Measurements from ENCODE around the gene ZXDC. TPM values are rescaled to one million over a fixed set of nuclear protein-coding genes. Genes with fewer than 3 reads are reported as not detected.

ZXDC gene
- polyA plus RNA-seq, 6 donors from 2014 or later: 11.9 to 26.9 (median 16.2) TPM

- ATAC-seq (ENCODE audit: low read depth in 2 of 2) (no peak), DNase-seq (no peak)
- no peak overlapping the region for H3K27ac Mint-ChIP-seq
- H3K36me3 Mint-ChIP-seq: no peaks in the 10 kb centered on the region
- no peaks in the 10 kb centered on the region for H3K4me1 Mint-ChIP-seq
- peaks cover 12 to 58% (median 55%) of the 10 kb centered on the region in 3 donors for H3K27me3 Mint-ChIP-seq
- H3K9me3 Mint-ChIP-seq: peaks cover 0 to 2% (median 0%) of the 10 kb centered on the region in 7 donors
- H3K4me3 Mint-ChIP-seq: peak overlapping the region in 1 of 8 donors; percentile 42
Measured at GRCh38 chr3:126414406-126414805, 61.3 kb downstream of the ZXDC start.

- DNase-seq (no peak), ATAC-seq (ENCODE audit: low read depth in 2 of 2) (no peak)
- no peak overlapping the region for H3K27ac Mint-ChIP-seq
- H3K4me3 Mint-ChIP-seq: no peak overlapping the region
- H3K27me3 Mint-ChIP-seq: peaks cover 16 to 65% (median 62%) of the 10 kb centered on the region in 3 donors
- H3K9me3 Mint-ChIP-seq: peaks cover 0 to 2% (median 0%) of the 10 kb centered on the region in 7 donors
- no peaks in the 10 kb centered on the region for H3K36me3 Mint-ChIP-seq
- H3K4me1 Mint-ChIP-seq: no peaks in the 10 kb centered on the region
Measured at GRCh38 chr3:126413693-126414080, 62.0 kb downstream of the ZXDC start.

GRCh38 chr3:126412841-126413692 is 62.6 kb downstream of the ZXDC start:
- no peak overlapping the region for H3K27ac Mint-ChIP-seq
- H3K9me3 Mint-ChIP-seq: peaks cover 0 to 5% (median 0%) of the 10 kb centered on the region in 7 donors
- peaks cover 16 to 71% (median 61%) of the 10 kb centered on the region in 3 donors for H3K27me3 Mint-ChIP-seq
- no peak for ATAC-seq (ENCODE audit: low read depth in 2 of 2)
- no peak for DNase-seq
- no peaks in the 10 kb centered on the region for H3K4me1 Mint-ChIP-seq
- H3K4me3 Mint-ChIP-seq: no peak overlapping the region
- H3K36me3 Mint-ChIP-seq: no peaks in the 10 kb centered on the region

- DNase-seq (no peak), ATAC-seq (ENCODE audit: low read depth in 2 of 2) (no peak)
- Mint-ChIP-seq H3K4me3 (no peak overlapping the region), H3K27ac (no peak overlapping the region), H3K9me3 (peaks cover 0 to 7% (median 1%) of the 10 kb centered on the region in 7 donors), H3K36me3 (no peaks in the 10 kb centered on the region), H3K27me3 (peaks cover 33 to 51% (median 39%) of the 10 kb centered on the region in 3 donors), H3K4me1 (no peaks in the 10 kb centered on the region)
Measured at GRCh38 chr3:126408099-126408498, 67.6 kb downstream of the ZXDC start.

- H3K4me1 Mint-ChIP-seq: no peaks in the 10 kb centered on the region
- H3K4me3 Mint-ChIP-seq: peak overlapping the region in 1 of 8 donors; percentile 17
- ATAC-seq (ENCODE audit: low read depth in 2 of 2) (no peak), DNase-seq (no peak)
- peaks cover 0 to 7% (median 1%) of the 10 kb centered on the region in 7 donors for H3K9me3 Mint-ChIP-seq
- H3K27me3 Mint-ChIP-seq: peaks cover 33 to 55% (median 44%) of the 10 kb centered on the region in 3 donors
- no peak overlapping the region for H3K27ac Mint-ChIP-seq
- H3K36me3 Mint-ChIP-seq: no peaks in the 10 kb centered on the region
Measured at GRCh38 chr3:126407412-126408044, 68.2 kb downstream of the ZXDC start.

DNA sequence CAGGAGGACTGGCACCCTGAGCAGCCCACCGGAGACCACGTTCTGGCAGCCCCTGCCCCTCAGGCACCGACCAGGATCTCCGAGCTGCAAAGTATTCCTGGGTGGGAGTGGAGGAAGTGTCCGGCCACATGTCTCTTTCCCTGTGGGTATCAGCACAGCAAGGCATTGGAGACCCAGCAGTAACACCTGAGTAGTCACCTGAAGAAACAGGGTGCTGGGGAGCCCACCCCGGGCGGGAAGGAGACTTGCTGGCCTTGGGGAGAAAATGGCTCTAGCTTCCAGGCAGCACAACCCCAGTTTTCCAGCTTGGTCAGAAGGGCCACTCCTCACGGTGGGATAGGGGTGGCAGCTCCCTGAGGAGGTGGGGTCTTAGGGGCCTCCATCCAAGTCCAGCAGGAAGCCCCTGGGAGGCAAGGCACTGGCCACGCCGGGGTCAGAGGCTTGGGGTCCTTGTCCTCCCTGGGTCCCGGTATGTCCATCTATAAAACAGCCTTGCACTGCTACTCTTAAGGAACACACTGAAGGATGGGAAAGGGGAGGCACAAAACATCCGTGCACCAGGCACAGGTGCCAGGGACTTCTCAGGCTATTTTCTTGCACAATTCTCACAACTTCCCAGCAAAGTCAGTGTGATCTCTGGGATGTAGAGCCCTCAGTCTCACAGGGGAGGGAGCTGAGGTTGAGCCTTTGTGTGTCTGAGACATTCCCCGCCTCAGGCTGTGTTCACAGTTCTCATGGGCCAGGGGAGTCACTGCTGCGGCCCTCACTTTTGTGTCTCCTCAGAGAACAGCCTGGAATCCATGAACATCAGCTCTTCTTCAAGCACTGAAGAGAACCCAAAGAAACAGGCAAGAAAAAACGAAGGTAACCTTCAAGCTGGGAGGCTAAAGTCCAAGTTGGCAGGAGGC is 69.0 kb downstream of the ZXDC start:
- Mint-ChIP-seq H3K9me3 (peaks cover 0 to 7% (median 0%) of the 10 kb centered on the region in 7 donors), H3K27me3 (peaks cover 28 to 56% (median 42%) of the 10 kb centered on the region in 3 donors), H3K27ac (peak overlapping the region in 1 of 6 donors; percentile 9), H3K36me3 (no peaks in the 10 kb centered on the region), H3K4me1 (no peaks in the 10 kb centered on the region), H3K4me3 (no peak overlapping the region)
- no peak for DNase-seq
- ATAC-seq (ENCODE audit: low read depth in 2 of 2): no peak

GRCh38 chr3:126402666-126403302 is 72.9 kb downstream of the ZXDC start:
- DNase-seq (no peak), ATAC-seq (ENCODE audit: low read depth in 2 of 2) (no peak)
- no peak overlapping the region for H3K4me3 Mint-ChIP-seq
- no peak overlapping the region for H3K27ac Mint-ChIP-seq
- H3K4me1 Mint-ChIP-seq: peaks cover 4 to 8% (median 7%) of the 10 kb centered on the region in 3 donors
- peaks cover 3 to 18% (median 13%) of the 10 kb centered on the region in 7 donors for H3K9me3 Mint-ChIP-seq
- peaks cover 17 to 32% (median 31%) of the 10 kb centered on the region in 3 donors for H3K27me3 Mint-ChIP-seq
- H3K36me3 Mint-ChIP-seq: peaks cover 0 to 16% of the 10 kb centered on the region in 2 donors

GRCh38 chr3:126402178-126402577 is 73.5 kb downstream of the ZXDC start:
- no peak overlapping the region for H3K4me3 Mint-ChIP-seq
- H3K36me3 Mint-ChIP-seq: peaks cover 0 to 16% of the 10 kb centered on the region in 2 donors
- peaks cover 4 to 8% (median 7%) of the 10 kb centered on the region in 3 donors for H3K4me1 Mint-ChIP-seq
- ATAC-seq (ENCODE audit: low read depth in 2 of 2): no peak
- H3K9me3 Mint-ChIP-seq: peaks cover 3 to 20% (median 11%) of the 10 kb centered on the region in 7 donors
- no peak for DNase-seq
- H3K27ac Mint-ChIP-seq: no peak overlapping the region
- H3K27me3 Mint-ChIP-seq: peaks cover 14 to 29% (median 28%) of the 10 kb centered on the region in 3 donors

GRCh38 chr3:126401611-126402160 is 74.0 kb downstream of the ZXDC start:
- Mint-ChIP-seq H3K27ac (no peak overlapping the region), H3K27me3 (peaks cover 13 to 29% (median 23%) of the 10 kb centered on the region in 3 donors)
- no peak for DNase-seq

GRCh38 chr3:126399756-126400155 is 75.9 kb downstream of the ZXDC start:
- Mint-ChIP-seq H3K4me3 (no peak overlapping the region), H3K27ac (no peak overlapping the region), H3K36me3 (peaks cover 0 to 16% of the 10 kb centered on the region in 2 donors), H3K27me3 (peaks cover 7 to 38% (median 28%) of the 10 kb centered on the region in 3 donors), H3K9me3 (peaks cover 3 to 20% (median 11%) of the 10 kb centered on the region in 7 donors), H3K4me1 (peaks cover 4 to 8% (median 7%) of the 10 kb centered on the region in 3 donors)
- DNase-seq (no peak), ATAC-seq (ENCODE audit: low read depth in 2 of 2) (no peak)

More at GRCh38 chr3:126401611-126402160, 74.0 kb downstream of the ZXDC start:
- H3K4me3 Mint-ChIP-seq: peak overlapping the region in 1 of 8 donors; percentile 36
- peaks cover 0 to 16% of the 10 kb centered on the region in 2 donors for H3K36me3 Mint-ChIP-seq
- peaks cover 3 to 20% (median 11%) of the 10 kb centered on the region in 7 donors for H3K9me3 Mint-ChIP-seq
- ATAC-seq (ENCODE audit: low read depth in 2 of 2): no peak
- peaks cover 4 to 8% (median 7%) of the 10 kb centered on the region in 3 donors for H3K4me1 Mint-ChIP-seq

- peaks cover 7 to 39% (median 29%) of the 10 kb centered on the region in 3 donors for H3K27me3 Mint-ChIP-seq
- no peak overlapping the region for H3K27ac Mint-ChIP-seq
- H3K4me3 Mint-ChIP-seq: no peak overlapping the region
- H3K4me1 Mint-ChIP-seq: peaks cover 4 to 8% (median 7%) of the 10 kb centered on the region in 3 donors
- H3K9me3 Mint-ChIP-seq: peaks cover 3 to 20% (median 11%) of the 10 kb centered on the region in 7 donors
- DNase-seq (no peak), ATAC-seq (ENCODE audit: low read depth in 2 of 2) (peak in 1 of 2 donors; percentile 21)
- H3K36me3 Mint-ChIP-seq: peaks cover 0 to 16% of the 10 kb centered on the region in 2 donors
Measured at GRCh38 chr3:126399351-126399735, 76.3 kb downstream of the ZXDC start.
